Jurkat, Clone E6-1 (cell line): Measurements from ENCODE around the gene BCL11A.
A peak's percentile ranks its signal among the peaks of the same experiment; 100 is the strongest.

Experiments used
- DNase-seq: peaks from one replicate; pipeline ENCODE4 v3.0.0-alpha.2; 2011; ENCODE audit warnings: low read depth, low spot score
- H3K4me3 ChIP-seq: 2 replicates; pipeline ENCODE4 v1.5.1; 2011; ENCODE audit warnings: mild to moderate bottlenecking, low read length, control low read depth, moderate library complexity

BCL11A gene

DNA sequence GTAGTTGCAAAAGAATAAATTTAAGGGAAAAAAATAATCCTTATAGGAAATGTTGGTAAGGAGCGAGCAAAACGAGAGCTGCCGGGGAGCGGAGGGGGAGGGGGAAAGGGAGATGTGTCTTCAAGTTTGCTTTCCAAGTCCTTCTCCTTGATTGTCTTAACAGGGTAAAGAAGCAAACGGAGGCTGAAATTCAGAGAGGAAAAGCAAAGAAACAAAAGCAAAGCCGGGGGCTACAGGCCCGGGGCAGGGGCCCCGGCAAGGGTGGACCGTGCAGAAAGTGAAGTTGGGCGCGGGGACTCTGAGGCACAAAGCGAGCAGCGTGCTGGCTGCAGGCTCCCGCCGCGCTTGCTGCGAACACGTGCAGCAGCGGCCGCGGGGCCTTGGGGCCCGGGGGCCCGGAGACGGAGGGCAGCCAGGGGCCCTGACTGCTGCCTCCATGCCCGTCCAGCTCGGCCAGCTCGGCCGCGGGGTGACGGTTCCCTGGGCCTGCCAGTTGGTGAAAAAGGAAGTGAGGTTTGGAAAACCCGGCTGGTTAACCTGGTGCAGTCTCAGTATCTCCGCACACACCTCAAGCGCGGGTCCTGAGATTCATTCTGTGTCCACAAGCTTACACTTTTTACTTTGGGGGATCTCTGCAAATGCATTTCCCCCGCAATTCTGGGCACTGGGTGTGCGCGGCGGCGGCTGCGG, 4.1 kb downstream of the BCL11A start:
- peak overlapping the region; percentile 87 for H3K4me3 ChIP-seq
- no peak for DNase-seq

DNA sequence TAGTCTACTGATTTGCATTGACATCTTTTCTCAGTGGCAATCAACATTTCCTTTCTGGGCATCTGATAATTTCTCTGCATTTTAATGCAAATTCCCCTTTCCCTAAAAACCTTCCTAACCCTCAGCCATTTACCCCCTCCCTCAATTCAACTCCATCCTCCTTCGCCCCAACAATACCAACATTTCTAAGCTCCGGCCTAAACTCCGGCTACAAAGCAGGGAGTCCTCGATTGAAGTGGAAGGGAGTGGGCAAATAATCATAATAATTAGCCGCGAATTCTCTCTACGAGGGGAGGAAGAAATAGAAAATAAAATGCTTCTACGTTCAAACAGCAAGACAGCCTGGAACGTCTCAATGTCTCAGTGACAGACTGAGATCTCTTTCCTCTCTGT, 4.6 kb downstream of the BCL11A start:
- peak overlapping the region; percentile 87 for H3K4me3 ChIP-seq
- DNase-seq: no peak

DNA sequence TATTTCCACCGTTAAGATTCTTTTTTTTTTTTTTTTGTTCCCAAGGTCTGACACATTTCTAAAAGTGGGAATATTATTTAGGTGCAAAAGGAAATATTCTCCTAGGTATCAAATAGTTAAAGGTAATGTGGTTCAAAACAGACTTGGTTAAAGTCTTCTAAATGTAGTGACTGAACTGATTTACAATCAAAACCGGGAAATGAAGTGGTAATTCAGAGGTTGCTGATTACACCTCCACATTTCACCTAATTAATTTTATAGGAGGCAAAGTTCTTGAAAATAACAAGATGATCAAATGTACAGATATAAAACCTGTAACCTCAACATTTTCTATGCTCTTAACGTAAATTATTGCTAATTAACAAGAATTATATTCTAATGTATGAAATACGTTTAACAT, 5.1 kb downstream of the BCL11A start:
- H3K4me3 ChIP-seq: peak overlapping the region; percentile 87

DNA sequence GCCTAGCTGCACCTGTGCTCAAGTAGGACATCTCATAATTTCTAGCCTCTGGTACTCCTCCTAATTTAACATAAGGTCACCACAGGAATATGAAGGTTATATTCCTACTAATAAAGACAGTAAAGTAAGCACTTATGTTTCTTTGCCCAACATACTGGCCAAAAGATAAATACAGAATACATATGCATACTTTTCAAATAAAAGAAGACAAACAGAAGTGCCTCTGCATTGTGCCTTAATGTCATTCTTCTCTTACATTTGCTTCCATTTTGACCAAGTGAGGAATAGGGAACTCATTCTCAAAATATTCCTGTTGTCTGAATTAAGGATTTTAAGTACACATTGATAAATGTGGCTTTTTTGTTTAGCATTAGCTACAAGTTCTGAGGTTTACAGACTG, 5.6 kb downstream of the BCL11A start:
- DNase-seq: no peak
- H3K4me3 ChIP-seq: no peak overlapping the region

More for the DNA sequence above, 5.1 kb downstream of the BCL11A start:
- no peak for DNase-seq

DNA sequence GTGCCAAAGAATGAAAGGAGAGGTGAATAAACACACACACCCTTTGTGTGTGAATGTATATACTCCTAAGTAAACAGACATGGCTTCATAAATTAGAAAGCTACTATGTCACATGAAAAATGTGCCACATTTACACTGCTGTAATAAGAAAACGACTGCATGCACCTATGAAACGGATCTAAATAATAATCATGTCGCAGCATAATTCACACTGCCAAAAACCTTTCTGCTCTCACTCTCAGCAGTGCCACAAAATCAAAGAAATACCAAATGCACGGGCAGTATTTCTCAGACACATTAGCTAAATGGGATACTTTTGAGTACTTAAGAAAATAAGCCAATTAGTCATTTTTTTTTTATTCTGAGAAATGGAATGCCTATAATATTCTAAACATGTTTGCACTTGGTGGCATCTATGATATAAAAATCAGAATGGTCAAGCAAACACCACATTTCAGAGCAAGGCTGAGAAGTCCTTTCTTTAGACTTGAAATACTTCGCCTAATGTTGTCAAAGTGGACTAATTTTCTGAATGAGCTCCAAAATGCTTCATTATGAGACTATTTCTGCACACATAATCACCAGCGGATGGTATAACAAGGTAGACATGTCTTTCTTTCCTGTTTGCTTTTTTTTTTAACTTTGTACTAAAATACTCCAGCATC, 6.6 kb downstream of the BCL11A start:
- DNase-seq: no peak
- H3K4me3 ChIP-seq: no peak overlapping the region

DNA sequence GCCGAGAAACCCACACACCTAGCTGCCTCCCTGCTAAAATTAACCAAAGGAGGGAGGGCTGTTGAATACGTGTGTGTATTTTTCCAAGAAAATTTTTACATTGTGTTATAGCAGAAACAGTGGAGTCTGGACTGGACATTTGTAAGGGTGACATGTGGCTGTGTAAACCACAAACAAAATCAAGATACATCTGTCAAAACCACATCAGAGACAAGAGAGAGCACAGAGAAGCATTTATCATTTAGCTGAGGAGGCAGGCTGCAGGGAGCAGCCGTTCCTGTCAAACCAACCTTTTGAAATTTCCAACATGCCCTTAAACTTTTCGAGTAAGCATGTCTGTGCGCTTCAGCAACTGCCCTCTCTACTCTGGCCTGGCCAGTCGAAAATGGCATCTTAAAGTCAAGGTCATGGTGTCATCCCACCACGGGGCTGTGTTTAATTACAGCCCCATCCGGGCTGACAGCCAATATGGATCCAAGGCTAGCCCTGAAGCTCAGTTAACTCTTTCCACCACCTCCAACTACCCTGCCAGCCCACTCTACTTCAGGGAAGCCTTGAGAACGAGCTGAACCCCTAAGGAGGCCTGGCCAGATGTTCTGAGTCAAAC, 8.4 kb downstream of the BCL11A start:
- no peak overlapping the region for H3K4me3 ChIP-seq

DNA sequence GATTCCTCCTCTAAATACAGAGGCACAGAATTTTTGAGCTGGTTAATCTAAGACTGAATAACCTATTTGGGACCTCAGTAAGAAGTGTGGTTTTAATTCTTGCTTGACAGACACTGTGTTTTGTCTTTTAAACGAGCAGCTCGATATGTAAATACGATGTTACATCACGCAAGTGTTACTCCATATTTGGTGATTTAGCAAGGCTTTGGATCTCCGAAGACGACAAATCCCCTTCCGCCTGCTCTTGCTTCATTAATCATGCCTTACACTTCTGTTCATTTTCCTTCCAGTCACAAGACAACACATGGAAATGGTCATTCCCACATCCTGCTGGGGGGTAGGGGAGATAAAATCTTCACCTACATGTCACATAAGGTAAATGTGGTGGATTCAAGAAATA, 9.4 kb downstream of the BCL11A start:
- no peak overlapping the region for H3K4me3 ChIP-seq
- no peak for DNase-seq

More for the DNA sequence above, 8.4 kb downstream of the BCL11A start:
- DNase-seq: no peak

DNA sequence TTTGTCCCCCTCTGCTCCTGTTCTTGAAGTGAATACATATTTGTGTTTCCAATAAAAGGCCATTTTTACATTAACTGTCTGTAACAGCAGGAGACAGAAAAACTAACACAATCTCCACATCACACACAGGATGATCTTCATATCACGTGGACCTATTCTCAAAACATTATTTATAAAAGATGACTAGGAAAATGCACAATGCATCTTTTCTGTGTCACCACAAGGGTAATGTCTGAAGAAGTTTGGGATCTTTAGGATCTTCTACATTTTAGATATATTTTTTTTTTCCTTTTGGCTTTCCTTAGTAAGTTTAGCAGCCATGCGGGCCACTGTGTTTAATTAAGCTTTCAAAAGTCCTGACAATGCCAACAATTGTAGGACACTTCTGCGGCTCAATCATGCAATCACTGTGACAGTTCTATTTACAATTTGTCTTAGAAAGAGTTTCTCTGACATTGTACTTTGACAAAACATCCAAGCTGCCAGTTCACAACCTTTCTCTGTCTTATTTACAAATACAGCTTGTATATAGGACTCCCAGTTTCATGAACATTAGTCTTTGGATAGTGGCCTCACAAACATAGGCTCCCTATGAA, 12.3 kb downstream of the BCL11A start:
- H3K4me3 ChIP-seq: no peak overlapping the region
- no peak for DNase-seq

DNA sequence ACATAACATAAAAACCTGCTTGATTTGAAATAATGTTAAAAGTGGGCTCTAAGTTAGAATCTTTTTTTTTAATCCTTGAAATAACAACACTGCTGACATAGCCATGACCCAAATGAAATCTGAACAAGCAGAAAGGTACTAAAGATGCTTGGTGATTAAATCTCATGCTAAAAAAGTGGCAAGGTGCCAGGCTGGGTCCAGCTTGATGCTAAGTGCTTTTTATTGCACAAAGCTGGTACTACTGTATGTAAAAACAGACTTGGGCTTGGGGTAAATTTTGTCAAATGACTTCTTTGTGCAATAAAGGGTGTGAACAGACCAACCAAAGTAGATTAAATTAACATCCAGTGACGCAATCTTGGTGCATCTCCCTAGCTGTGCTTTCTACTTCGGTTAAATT, 13.4 kb downstream of the BCL11A start:
- no peak overlapping the region for H3K4me3 ChIP-seq
- DNase-seq: no peak

DNA sequence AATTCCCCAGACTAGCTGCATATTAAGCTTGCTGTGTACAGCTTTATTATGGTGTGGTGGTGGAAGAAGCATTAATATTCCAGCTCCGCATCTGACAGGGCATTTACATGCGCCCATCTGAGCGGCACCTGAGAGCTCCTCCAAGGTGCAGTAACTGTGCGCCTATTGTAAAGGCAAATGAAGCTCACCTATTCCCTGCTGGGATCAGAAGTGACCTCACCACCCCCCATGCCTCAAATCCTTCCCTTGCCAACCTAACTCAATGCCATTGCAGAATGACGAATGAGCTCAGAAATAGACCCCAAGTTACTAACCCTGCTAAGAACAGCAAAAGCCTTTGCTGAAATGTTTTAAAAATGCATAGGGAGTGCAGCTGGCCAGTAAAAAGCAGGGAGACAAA, 14.3 kb downstream of the BCL11A start:
- DNase-seq: no peak
- no peak overlapping the region for H3K4me3 ChIP-seq

DNA sequence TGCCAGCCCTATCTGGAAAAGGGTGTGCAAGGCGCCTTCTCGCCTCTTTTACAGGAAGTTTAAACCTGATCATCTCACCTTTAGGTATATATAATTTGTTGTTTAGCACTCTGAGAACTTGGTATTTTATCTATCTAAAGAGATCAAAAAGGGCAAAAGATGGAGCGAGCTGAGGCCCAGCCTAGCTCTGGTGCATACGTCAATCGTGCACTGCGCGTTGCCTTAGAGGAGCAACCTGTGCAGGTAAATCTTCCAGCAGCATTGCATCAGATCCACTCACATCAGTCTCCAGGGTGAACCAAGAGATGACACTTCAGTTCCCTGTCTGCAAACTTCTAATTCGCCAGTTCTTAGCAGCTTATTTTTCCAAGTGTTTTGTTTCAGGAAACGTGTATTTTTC, 15.4 kb downstream of the BCL11A start:
- no peak for DNase-seq
- no peak overlapping the region for H3K4me3 ChIP-seq

DNA sequence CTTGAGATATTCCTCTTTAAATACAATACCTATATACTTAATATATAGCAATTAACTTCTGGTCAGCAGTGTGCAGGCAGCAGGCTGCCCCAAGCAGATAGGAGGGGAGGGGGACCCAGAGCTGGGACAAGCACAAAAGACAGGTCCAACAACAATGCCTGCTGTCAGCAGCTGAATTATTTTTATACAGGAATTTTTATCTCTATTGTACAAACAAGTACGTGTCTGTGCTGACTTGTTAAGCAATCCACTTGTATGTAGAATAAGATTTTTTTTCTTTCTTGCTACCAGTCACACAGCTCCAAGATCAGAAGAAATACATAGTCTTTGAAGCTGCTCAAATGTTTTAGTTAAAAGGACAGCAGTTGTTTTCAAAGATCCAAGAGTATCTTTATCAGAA, 16.7 kb downstream of the BCL11A start:
- H3K4me3 ChIP-seq: no peak overlapping the region
- DNase-seq: no peak

DNA sequence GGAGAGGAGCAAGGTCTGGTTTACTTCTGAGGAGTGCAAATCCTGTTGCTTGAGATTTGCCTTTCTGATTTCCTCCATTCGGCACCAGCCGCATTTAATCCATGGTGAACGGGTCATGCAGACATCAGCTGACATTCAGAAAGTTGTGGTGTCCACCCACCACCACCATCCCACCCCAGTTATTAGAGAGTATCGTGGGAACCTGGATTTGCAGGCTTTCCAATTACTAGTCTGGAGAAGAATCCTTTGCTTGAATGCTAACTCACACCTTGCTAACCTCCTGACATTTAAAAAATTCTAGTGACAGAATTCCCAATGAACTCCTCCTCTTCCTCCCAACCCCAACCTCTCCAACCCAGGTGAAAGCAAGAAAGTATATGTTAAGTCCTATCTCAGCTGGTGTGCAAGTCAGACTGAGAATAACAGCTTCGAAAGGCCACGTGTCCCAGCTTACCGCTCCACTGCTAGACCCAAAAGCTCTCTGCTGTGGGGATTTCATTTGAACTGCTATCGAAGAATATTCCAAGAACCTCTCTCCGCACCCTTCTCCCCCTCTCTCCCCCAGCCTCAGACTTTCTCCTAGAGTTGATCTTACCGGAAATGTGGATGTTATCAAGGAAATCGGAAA, 17.7 kb downstream of the BCL11A start:
- no peak for DNase-seq
- no peak overlapping the region for H3K4me3 ChIP-seq

DNA sequence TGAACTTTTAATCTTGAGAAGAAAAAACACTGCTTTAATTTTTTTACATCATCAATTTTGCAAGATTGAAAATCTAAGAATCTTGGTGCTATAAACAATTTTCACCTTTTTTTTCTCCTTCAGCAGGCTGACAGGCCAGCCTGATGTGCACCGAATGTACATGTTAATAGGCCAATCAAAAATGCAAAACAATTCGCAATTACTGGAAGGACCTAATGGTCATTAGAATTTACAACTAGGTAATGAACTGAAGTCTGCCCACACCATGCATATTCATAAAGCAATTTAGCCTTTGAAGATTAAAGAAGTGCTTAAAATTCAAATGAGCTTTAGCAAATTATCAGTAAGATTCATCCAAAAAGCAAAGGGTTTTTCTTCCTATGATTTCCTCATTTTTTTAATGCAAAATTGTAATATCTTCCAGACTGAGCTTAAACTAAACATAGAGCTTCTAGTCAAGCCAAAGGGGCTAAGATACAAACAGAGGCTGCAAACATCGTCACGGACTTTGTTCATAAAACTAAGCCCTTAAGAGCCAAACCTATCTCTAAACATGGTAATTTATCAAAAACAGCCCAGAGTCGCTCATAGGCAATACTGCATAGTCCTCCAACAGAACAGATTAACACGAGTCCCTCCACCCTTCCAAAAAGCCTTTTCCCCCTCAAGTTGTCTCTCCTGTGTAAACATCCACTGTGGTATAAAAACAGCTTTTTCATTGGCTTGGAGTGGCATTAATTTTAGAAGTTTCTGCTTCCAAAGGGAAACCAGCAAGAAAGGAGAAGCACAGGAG, 18.4 kb downstream of the BCL11A start:
- no peak for DNase-seq
- no peak overlapping the region for H3K4me3 ChIP-seq

DNA sequence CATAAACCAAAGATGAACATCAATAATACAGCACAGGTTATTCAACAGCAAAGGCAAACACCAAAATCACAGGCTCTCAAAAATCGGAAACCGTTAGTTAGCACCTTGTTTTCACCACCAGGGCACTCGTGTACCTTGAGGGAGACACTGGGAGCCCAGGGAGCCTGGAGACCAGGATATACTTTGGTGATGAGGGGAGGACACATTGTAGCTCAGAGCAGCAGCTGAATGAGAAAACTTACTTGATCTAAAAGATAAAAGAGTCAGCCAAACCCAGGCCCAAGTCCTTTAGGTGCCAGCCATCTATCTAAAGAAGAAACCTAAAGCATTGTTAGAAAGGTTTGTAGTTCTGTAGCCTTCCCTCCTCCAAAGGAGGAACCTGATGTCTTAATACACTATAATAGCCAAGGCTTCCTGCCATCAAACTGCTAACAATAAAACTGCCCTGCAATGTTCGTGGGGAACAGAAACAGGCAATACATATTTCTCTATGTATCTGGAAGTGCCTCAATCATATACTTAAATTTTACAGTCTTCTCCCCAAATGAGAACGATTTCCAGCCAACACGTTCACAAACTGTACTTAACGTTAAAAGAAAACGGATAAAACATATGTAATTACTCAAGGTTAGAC, 19.3 kb downstream of the BCL11A start:
- no peak overlapping the region for H3K4me3 ChIP-seq

DNA sequence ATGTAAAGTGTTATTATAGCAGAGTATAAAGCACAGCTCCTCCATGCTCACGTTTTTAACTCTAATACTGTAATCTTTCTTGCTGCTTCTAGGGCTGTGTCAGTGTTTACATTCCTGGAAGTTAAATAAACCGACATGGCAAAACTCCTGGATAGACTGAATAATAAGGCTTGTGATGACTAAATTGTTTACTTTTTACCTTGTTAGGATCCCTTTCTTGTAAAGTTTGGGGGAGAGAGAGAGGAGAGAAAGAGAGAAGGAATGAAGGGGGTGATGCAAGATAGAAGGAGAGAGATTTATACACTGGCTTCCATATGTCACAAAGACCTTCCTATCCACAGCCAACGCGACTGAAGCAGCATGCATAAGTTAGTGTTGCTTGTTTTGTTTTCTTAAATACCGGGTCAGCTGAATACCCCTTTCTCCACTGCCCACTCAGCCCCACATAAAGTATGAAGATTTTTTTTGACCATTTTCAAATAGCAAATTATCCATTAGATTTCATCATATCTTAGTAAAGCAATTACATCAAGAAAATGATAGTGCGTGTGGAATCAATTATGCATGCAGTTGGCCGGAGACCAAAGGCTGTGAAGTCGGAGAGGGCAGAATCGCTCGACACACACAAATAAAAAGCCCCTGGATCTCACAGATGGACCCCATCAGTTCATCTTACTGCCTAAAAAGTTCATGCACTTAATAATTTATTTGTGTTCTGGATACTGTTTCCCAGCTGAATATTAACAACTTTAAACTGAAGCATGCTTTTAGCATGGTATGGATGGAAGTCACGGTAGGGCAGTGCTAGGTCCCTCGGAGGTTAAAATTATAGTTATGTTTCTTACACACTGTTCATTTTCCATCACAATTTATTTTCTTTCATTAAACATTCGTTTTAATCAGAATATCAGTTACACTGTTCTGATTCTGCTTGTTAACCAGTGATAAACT, 20.1 kb downstream of the BCL11A start:
- H3K4me3 ChIP-seq: no peak overlapping the region
- DNase-seq: no peak

More for the DNA sequence above, 19.3 kb downstream of the BCL11A start:
- no peak for DNase-seq

DNA sequence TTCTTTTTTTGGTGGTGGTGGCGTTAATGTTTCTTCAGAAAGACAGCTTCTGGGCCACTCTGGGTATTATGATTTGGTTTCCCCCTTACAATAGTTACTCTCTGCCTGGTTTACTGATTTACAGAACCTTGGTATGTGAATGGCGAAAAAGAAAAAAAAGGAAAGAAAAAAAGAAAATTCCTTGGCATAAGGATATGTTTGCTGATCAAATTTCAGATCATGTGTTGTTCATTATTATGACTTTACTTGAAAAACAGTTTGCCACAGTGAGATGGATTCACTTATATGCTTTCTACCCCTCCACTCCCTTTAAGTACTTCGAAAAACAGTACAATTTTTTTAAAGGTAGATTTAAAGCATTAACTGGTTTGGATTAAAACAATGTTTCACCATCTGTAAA, 21.0 kb downstream of the BCL11A start:
- H3K4me3 ChIP-seq: no peak overlapping the region
- DNase-seq: no peak

DNA sequence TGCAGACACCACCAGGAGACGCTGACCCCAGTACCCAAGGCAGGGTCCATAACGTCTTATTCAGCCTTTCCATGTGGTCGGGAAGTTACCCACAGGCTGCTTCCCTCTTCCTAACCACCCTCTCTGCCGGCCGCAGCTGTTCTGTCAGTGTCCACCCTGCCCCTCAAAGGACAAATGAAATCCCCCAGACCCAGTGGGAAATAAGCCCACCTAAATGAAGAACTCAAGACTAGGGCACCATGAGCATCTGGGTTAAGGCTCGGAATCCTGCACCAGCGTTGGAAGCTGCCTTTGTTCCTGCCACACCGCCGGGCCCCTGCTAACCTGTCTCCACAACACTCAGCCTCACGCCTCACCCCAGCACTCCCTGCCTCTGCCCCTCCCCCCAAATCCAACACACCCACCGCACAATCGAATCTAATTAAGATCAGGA, 21.7 kb downstream of the BCL11A start:
- no peak overlapping the region for H3K4me3 ChIP-seq
- DNase-seq: no peak
